Panc1 (cell line): Measurements from ENCODE around the gene PSME3IP1. TPM values are rescaled to one million over a fixed set of nuclear protein-coding genes. Genes with fewer than 3 reads are reported as not detected.

ENCODE experiments used
- ATAC-seq: fragments of 200-7000 bp; cut with Tn5 transposase; 2 replicates; pipeline ENCODE4 v1.9.1; 2020; ENCODE audit warnings: mild to moderate bottlenecking, moderate library complexity
- BruUV-seq: library from RNA; stranded (reverse); fragments of 400-500 nt; replicated peaks from 2 replicates; lab custom pipeline; 2021; lab: Mats Ljungman, UMichigan
- CTCF ChIA-PET: fragments of 300-600 bp; sonication (Branson Sonifier 250); formaldehyde crosslinking; loops from one replicate; lab custom pipeline; 2022; ENCODE audit warnings: antibody characterized with exemption; lab: Charles Lee
- POLR2A ChIA-PET: fragments of 300-600 bp; sonication (Branson Sonifier 250); formaldehyde crosslinking; loops from one replicate; lab custom pipeline; 2022; ENCODE audit warnings: antibody characterized with exemption; lab: Charles Lee
- DNase-seq: peaks from one replicate; pipeline ENCODE4 v3.0.0-alpha.2; 2010; ENCODE audit warnings: low read depth, low spot score
- H3K27ac ChIP-seq: 2 replicates; pipeline ENCODE4 v1.5.1; 2011; ENCODE audit warnings: mild to moderate bottlenecking, low read length, inconsistent platforms
- H3K27me3 ChIP-seq: fragments of 200-500 bp; sonication (Bioruptor generic); 2 replicates; pipeline ENCODE4 v1.6.0; 2014; ENCODE audit warnings: low read length, inconsistent platforms; ENCODE audit not compliant: control insufficient read depth, insufficient read depth
- H3K36me3 ChIP-seq: fragments of 200-500 bp; sonication (Bioruptor generic); 2 replicates; pipeline ENCODE4 v1.5.1; 2014; ENCODE audit warnings: inconsistent platforms, mild to moderate bottlenecking, low read length, moderate library complexity; ENCODE audit not compliant: control insufficient read depth, insufficient read depth
- H3K4me1 ChIP-seq: 2 replicates; pipeline ENCODE4 v1.5.1; 2011; ENCODE audit warnings: inconsistent platforms, mild to moderate bottlenecking, low read length, moderate library complexity; ENCODE audit not compliant: control insufficient read depth, insufficient read depth
- H3K4me3 ChIP-seq, 2 experiments: 2 replicates each; pipeline ENCODE4 v1.5.1; 2011 to 2012; ENCODE audit warnings: low read depth in 2 of 2, low read length in 2 of 2, mild to moderate bottlenecking in 2 of 2, inconsistent platforms in 1 of 2, moderate library complexity in 1 of 2
- H3K9me3 ChIP-seq: fragments of 200-500 bp; sonication (Bioruptor generic); 2 replicates; pipeline ENCODE4 v1.5.1; 2014; ENCODE audit warnings: low read depth, mild to moderate bottlenecking, inconsistent platforms, low read length, moderate library complexity; ENCODE audit not compliant: control insufficient read depth, insufficient read depth
- POLR2AphosphoS5 ChIP-seq: IDR thresholded peaks from 2 replicates; pipeline ENCODE4 v1.6.1; 2012; ENCODE audit warnings: mild to moderate bottlenecking, low read depth, low read length, moderate library complexity
- REST ChIP-seq, 2 experiments: IDR thresholded peaks; 2 replicates each; pipeline ENCODE4 v1.6.1; 2011 to 2012; ENCODE audit warnings: low read depth in 2 of 2, control low read depth in 1 of 2, low read length in 1 of 2, mild to moderate bottlenecking in 1 of 2, moderate library complexity in 1 of 2; ENCODE audit not compliant: insufficient read depth in 1 of 2
- SIN3A ChIP-seq: IDR thresholded peaks from 2 replicates; pipeline ENCODE4 v1.6.1; 2012; ENCODE audit warnings: low read depth, mild to moderate bottlenecking, low read length, moderate library complexity, borderline replicate concordance; ENCODE audit not compliant: insufficient read depth
- TCF7L2 ChIP-seq: IDR thresholded peaks from 2 replicates; pipeline ENCODE4 v1.6.1; 2011; ENCODE audit warnings: mild to moderate bottlenecking, low read depth, low read length, inconsistent platforms
- in situ Hi-C: cut with HindIII; loops from 2 replicates; pipeline ENCODE4 v1.10.0; 2016; ENCODE audit warnings: low sequenced_read_pairs, low pct_unique_long_range_greater_than_20kb
- intact Hi-C: fragments of 100-400 bp; cut with micrococcal nuclease; formaldehyde crosslinking; loops from one replicate; pipeline ENCODE4 v1.10.0; 2022; ENCODE audit not compliant: unreplicated experiment
- total RNA-seq: library from RNA; stranded (reverse); gene quantifications from one replicate; pipeline ENCODE4 v1.2.1, GENCODE V29; 2021; ENCODE audit not compliant: unreplicated experiment
- TF ChIP-seq, protein P1 (sequence below): fragments of 450-650 bp; IDR thresholded peaks from 2 replicates; pipeline ENCODE4 v1.5.1; 2017; ENCODE audit warnings: mild to moderate bottlenecking

The PSME3IP1 gene
- total RNA-seq, 1 experiment from 2014 or later = 67.6 TPM

GRCh38 chr16:57196753-57197152 lies 10.9 kb upstream of the PSME3IP1 start:
- ChIA-PET CTCF (interaction anchor here (0.7 kb wide), 1 partner anchor 18 kb away, joined by 3 read pairs; no protein-coding TSS in a partner anchor), POLR2A (no interaction called here)
- Histone ChIP-seq H3K27ac (peak overlapping the region; percentile 34; the same call in 1 of the 2 replicates), H3K4me1 (peaks cover 30% of the 10 kb centered on the region), H3K27me3 (no peaks in the 10 kb centered on the region), H3K9me3 (no peaks in the 10 kb centered on the region), H3K36me3 (no peaks in the 10 kb centered on the region), H3K4me3 (no peak overlapping the region)
- BruUV-seq = no TSS peak
- DNase-seq (no peak), ATAC-seq (no peak)
- intact Hi-C loops = no loop called here
- no peak for TF ChIP-seq POLR2AphosphoS5
- TF ChIP-seq, protein P1, sequence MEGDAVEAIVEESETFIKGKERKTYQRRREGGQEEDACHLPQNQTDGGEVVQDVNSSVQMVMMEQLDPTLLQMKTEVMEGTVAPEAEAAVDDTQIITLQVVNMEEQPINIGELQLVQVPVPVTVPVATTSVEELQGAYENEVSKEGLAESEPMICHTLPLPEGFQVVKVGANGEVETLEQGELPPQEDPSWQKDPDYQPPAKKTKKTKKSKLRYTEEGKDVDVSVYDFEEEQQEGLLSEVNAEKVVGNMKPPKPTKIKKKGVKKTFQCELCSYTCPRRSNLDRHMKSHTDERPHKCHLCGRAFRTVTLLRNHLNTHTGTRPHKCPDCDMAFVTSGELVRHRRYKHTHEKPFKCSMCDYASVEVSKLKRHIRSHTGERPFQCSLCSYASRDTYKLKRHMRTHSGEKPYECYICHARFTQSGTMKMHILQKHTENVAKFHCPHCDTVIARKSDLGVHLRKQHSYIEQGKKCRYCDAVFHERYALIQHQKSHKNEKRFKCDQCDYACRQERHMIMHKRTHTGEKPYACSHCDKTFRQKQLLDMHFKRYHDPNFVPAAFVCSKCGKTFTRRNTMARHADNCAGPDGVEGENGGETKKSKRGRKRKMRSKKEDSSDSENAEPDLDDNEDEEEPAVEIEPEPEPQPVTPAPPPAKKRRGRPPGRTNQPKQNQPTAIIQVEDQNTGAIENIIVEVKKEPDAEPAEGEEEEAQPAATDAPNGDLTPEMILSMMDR = no peak
- TF ChIP-seq REST (IDR thresholded peaks at IDR 0.05; ENCODE audit: insufficient read depth in 1 of 2, low read depth in 2 of 2, low read length in 1 of 2) = no peak
- no peak for TF ChIP-seq TCF7L2
- TF ChIP-seq SIN3A = no peak
- in situ Hi-C loops = no loop called here

DNA sequence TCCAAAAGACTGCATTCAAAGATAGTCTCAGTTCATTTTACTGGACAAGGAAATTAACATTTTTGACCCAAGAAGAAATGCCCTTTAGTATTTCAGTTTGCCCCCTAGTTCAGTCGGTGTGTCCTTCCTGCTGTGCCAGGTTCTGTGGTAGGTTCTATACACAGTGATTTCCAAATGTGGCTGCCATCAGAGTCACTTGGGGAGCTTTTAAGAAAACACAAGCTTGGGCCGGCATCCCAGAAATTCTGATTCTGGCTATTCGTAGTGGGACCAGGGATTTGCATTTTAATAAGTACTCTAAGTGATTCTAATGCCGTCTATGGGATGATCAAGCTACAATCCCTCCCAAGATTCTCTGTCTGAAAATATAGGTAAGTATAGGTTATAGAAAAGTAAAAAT lies 10.4 kb upstream of the PSME3IP1 start:
- ChIA-PET CTCF (no interaction called here), POLR2A (no interaction called here)
- ATAC-seq = no peak

More for the DNA sequence above, 10.4 kb upstream of the PSME3IP1 start:
- TF ChIP-seq, protein P1 = no peak
- TF ChIP-seq SIN3A = no peak
- TF ChIP-seq POLR2AphosphoS5 = no peak
- TF ChIP-seq TCF7L2 = no peak
- H3K27me3 ChIP-seq = no peaks in the 10 kb centered on the region
- H3K27ac ChIP-seq = peak overlapping the region; percentile 34; the same call in 1 of the 2 replicates
- H3K9me3 ChIP-seq = no peaks in the 10 kb centered on the region
- in situ Hi-C loops = no loop called here
- no peak overlapping the region for H3K4me3 ChIP-seq
- no TSS peak for BruUV-seq
- peaks cover 35% of the 10 kb centered on the region for H3K4me1 ChIP-seq
- H3K36me3 ChIP-seq = no peaks in the 10 kb centered on the region
- no peak for DNase-seq
- intact Hi-C loops = no loop called here
